Endometrium (tissue), 2 donors: ENCODE data around the gene NOS3.

ENCODE experiments used
- FAIRE-seq: peaks from 2 replicates; lab custom pipeline; 2012; peaks lifted over from hg19 to GRCh38; lab: Jason Lieb, UNC
- donor health status: control.
- donor health status: control.

NOS3 gene

DNA sequence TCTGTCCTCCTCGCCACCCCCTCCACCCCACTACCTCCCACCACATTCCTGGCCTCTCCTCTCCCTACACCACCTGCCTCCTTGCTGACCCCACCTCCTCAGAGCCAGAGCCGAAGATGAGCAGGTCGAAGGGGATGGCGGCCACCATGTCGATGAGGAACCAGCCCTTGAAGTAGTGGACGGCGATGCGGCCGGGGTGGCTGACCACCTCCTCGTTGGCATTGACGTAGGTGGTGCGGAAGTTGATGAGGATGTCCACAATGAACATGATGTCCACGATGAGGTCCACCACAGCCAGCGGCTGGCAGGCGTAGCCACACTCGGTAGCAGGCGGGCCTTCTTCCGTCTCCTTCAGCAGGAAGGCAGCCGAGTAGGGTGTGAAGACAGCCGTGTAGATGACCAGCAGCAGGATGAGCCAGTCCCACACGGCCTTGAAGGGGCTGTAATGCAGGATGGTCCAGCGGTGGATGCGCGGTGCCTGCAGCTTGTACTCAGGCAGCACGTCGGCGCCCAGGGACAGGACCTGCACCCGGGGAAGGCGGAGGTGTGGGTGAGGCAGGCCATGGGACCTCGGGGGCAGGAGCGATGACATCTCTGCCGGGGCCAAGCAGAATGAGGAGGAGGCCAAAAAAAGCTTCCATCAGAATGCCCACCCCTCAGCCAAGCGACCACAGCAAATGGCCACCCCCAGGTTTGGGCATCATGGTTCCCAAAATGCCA lies 38.3 kb upstream of the NOS3 start:
- no peak for FAIRE-seq

DNA sequence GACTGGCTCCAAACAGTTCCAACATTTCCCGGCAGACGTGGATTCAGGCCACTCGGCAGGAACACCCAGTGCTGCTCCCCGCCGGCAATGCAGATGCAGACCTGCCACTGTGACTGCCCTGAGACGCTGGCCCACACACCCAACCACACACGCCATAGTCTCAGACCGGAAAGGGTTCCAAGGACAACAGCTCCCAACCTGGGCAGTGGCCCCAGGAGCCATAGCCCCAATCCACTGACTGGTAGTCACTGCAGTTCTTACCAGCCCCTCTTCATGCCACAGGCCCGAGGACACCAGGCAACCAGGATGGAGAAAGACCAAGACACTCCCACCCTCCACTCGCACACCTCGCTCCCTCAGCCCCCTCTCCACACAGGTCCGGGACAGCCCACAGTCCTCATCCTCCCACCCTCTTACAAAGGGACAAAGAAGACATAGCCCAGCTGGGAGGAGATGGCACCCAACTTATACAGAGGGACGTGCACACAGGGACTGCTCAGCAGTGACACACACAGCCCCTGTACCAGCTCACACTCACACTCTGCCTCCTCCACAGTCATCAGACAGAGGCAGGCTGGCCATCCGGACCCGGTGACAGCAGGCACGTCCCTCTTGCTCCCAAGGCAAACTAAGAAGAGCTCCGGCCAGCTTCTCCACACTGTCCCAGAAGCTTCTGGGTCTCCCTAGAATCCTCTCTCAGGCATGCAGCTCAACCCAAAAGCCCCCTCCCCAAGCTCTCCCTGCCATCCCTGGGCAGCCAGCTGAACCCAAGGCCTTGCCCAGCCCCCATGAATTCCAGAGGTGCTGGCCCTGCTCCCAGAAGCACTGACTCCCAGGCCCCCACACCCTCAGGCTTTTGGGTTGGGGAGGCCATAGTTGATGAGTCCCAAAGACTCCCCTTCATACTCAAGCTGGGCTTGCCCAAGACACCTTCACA lies 37.5 kb upstream of the NOS3 start:
- no peak for FAIRE-seq

DNA sequence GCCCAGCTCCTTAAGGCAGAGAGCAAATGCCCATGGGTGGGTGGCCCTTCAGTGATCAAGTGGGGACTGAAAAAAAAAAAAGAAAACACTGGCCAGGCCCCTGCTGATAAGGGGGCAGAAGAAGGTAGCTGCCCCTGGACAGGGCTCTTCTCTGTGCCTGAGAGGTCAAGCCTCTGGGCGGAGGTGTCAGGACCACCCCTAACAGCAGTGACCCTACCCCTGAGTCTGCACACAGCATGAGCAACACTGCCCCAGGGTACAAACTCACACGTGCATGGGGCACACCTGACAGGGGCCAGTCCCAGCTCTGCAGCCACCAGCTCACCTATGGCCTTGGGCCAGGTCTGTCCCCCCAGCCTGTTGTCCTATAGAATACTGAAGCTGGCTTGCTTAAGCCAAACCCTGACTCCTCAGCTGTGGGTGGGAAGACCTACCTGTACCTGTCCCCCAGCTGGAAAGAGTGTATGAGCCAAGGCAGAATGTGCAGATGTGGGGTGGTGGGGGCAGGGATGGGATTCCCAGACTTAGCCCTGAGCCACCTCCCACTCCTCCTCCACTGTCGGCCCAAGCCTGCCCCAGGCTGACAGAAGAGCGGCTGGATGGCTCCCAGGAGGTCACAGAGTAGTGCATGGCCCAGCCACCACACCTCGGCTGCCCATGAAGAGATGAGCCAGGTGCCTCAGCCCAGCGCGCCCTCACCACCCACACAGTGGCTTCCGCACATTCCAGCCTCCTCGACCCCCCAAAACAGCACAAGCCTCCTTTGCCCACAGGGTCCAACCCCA lies 36.4 kb upstream of the NOS3 start:
- no peak for FAIRE-seq

DNA sequence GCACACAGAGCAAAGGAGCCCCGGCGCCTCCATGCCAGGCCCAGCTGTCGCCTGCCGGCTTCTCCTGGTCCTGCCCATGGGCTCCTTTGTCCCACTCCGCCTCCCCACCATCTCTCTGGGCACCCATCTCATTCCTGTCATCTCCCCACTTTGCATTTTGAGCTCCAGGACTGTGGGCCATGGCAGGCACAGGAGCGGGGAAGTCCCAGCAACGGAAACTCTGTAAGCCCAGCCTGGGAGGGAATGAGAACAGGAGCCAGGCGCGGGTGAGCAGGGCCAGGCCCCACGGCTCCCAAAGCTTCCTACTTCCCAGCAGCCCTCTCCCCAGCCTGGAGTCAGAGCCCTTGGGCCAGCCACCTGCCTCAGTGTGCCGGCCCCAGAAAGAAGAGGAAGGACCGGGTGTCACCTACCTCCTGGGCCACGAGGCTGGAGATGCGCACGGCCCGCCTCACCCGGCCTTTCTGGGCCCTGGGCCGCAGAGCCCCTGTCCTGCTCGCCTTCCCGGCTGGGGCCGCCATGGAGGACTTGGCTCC lies 35.8 kb upstream of the NOS3 start:
- FAIRE-seq, result no peak

DNA sequence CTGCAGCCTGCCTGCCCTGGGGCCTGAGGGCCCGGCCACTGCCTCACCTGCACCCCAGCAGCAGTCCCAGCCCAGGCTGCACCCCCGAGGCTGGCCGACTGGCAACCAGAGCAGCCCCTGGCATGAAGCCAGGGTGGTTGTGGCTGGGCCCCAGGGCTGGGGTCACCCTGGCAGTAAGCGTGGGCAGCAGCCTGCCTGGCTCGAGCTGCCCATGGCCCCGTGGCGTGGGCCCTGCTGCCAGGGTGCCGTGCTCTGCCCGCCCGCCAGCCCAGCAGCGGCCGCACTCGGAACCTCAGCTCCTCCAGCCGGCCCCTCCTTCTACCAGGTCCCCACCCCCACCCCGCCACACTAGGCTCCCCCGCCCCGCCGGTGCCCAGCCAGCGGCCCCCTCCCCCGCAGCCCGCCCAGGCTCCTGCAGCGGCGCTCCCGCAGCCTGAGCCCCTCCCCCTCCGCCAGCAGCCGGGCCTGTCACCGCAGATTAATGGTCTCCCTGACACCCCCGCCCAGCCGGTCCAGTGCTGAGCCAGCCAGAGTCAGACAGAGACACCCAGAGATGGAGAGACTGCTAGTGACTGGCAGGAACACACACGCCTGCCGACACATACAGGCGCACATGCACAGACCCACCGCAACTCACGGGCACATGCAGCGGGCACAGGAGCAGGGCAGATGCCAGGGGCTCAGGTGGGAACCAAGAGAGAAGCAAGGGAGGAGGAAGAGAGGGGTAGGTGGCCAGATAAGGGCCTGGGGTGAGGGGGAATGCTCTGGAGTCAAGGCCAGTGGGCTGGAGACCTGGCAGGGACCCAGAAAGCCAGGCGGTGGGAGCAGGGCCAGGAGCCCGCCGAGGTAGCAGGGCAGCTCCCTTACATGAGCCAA lies 35.1 kb upstream of the NOS3 start:
- no peak for FAIRE-seq

DNA sequence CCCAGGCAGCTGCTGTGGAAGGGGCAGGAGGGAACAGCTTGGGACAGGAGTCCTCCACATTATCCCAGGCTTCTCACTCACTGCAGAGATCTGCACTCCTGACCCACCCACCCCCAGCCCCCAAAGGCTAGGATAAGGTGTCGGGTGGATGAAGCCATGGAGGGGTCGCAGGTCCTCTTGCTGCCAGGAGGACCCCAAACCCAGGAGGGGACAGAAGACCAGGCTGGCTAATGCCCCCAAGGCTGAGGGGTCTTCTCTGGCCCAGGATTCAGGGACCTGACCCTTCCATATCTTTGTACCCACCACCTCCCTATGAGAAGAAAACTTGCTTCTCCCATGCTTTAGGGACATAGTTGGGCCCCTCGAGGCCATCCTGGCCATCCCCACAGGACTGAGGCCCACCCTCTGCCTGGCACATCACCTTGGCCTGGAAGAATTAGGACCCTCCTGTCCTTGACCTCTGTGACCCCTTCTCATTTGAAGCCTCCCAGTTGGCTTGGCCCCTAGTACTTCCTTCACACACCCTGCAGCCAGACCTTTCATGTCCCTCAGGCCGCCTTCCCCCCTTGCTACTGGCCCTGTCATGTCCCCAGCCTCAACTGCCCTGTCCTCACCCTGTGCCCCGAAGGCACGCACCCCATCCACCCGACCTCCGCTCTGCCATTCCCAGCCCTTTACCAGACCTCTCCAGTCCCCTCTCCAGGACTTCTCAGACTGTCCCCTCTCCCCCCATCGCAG lies 34.3 kb upstream of the NOS3 start:
- FAIRE-seq, result no peak

DNA sequence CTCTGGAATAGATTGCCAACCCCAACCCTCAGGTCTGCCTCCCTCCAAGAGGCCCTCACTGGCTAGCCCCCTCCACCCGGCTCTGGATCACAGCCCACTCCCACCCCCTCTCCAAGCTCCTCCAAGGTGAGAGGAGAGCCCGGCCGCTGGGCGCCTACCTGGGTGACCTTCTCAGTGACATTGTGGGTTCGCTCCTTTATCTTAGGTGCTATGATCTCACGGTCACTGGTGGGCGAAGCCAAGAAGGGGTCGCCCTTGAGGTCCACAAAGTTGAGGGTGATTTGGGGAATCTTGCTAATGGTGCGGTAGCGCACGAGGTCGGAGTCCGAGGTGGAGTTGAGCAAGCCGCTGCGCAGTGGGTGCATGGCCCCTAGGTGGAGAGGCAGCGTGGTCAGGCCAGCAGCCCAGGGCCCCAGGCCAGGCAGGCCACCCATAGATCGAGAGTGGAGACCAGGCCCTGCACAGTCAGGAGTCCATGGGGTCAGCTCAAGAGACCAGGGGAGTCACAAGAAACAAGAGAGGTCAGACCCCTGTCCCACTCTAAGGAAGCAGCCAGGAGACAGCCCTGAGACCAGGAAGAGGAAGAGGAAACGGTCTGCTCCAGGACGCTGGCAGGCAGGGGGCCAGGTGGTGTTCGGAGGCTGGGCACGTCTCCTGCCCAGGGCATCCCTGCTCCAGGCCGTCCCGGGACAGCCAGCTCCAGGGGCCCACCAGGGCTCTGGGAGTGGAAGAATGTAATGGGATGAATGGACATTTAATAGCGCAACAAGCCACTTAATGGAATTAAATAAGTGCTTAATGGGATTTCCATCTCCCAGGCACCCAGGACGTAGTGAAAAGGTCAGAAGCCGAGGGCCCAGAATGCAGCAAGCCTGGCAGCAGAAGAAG lies 33.4 kb upstream of the NOS3 start:
- FAIRE-seq, result no peak

DNA sequence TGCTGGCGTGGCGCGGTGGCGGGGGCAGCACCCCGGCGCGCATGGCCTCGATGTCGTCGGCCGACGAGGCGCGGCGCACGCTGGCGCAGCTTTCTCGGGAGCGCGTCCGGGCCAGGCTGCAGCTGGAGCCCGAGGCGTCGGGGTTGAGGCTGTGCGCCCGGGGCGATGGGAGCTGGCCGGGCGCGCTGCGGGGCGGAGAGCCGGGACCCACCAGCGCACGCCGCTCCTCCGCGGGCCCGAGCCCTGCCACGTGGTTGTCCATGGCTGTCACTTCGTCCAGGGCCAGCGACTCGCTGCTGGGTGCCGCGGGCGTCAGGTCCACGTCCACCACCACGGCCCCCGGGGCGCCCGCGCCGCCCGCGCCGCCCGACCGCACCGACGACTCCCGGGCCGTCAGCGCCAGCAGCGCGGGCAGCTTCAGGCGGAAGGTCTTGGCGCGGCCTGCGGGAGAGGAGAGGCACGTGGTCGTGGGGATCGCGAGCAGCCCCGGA lies 32.7 kb upstream of the NOS3 start:
- no peak for FAIRE-seq

DNA sequence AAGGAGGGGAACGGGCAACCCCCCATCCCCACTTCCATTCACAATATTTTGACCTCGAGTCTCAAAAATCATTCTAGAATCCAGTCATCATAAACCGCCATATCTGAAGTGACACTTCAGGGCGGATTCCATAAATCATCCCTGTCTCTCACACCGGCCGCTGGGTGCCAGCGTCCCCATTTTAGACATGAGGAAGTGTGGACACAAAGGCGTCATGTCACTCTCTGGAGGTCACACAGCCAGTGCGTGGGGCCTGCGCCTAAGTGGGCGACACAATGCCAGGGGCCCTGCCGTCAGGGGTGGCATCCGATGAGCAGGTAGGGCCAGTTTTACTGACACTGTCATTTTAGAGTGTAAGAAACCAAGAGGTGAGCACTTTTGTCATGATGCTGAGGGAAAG lies 32.2 kb upstream of the NOS3 start:
- no peak for FAIRE-seq

DNA sequence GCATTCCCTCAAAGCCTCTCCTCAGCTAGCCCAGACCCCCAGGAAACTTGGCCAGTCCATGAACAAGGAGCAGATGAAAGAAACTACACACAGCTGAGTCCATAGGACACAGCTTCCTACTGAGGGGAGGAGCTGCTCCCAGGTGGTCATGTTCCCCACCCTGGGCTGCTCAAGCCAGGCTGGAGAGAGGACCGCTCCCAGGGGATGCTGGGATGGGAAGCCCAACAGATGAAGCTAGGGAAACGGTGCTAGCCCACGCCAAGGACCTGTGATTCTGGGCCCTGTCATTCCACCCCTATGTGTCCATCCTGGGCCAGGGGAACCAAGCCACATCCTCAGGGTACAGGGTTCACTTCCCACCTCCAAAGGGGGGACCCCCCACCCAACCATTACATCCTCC lies 31.7 kb upstream of the NOS3 start:
- FAIRE-seq, result no peak

DNA sequence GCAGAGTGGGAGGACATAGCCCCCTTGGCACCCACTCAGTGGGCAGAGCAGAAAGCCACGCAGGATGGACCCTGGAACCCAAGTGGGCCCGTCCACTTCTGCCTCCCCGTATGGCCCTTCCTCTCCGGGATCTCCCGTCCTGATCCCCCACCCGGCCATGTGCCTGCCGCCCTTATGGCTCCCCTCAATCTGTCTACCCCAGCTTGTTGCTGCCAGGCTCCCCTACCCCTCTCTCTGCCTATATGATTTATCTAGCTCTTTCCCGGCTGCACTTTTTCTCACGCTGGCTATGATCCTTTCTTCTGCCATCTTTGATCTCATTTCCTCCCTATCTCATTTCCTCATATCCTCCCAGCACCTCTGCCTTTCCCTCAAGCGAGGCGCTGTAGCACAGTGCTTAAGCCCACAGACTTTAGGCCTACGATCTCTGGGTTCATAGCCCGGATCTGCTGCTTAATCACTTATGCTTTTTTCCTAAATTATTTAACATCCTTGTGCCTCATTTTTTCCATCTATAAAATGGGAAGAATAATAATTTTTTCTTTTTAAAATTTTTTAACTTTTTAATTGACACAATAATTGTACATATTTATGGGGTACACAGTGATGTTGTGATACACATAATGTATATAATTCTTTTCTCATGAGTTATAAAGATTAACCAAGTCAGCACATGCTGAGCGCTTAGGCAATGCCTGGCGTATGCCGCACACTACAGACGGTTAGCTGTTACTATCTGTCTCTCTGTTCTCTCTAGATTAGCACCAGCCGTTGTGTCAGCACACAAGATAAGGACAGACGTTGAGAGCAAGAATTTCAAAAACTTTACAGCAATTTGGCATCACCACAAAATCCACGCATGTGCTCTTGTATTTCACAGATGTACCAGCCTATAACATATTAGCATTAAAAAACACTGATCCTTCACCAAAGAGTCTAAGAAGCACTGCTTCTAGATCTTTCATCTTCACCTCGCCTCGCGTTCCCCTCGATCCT lies 30.8 kb upstream of the NOS3 start:
- no peak for FAIRE-seq

DNA sequence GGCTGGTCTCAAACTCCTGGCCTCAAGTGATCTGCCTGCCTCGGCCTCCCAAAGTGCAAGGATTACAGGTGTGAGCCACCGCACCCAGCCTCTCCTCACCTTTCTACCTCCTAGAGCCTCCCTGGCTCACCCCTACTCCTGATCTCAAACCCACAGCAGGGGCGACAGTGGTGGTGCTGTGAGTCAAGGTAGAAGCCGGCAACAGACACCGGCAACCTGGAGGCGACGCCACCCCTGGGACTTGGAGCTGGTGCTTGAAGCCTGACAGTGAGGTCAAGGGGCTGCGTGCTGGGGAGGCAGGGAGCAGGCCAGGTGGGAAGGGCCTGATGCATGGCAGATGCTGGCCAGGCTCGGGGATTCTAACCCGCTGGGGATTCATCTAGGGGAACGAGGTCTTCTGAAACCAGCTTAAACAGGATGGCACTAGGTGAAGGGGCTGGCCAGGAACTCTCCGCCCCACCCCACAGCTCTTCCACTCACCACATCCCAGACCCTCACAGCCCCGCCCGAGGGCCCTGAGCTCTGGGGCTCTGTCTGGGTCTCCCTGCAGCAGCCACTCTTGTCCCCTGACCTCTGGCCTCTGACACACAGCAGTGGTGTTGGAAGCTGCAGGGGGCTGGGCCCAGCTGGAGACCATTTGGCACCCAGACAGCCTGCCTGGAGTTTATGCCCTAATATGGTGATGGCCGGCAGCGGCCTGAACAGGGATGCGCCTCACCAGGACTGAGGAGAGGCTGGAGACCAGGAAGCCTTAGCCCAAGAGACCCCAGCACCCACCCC lies 29.1 kb upstream of the NOS3 start:
- FAIRE-seq, result no peak

DNA sequence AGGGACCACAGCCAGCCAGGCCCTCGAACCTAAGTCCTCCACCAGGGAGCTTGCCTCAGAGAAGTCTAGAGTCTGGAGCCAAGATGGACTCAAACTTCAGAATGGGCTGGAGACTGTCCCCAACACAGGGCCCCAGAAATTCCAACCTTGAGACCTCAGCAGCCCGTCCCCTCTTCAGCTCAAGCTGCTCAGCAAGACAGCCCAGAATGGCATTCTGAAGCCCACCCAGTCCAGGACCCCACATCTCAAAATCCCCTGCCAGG lies 28.6 kb upstream of the NOS3 start:
- no peak for FAIRE-seq

DNA sequence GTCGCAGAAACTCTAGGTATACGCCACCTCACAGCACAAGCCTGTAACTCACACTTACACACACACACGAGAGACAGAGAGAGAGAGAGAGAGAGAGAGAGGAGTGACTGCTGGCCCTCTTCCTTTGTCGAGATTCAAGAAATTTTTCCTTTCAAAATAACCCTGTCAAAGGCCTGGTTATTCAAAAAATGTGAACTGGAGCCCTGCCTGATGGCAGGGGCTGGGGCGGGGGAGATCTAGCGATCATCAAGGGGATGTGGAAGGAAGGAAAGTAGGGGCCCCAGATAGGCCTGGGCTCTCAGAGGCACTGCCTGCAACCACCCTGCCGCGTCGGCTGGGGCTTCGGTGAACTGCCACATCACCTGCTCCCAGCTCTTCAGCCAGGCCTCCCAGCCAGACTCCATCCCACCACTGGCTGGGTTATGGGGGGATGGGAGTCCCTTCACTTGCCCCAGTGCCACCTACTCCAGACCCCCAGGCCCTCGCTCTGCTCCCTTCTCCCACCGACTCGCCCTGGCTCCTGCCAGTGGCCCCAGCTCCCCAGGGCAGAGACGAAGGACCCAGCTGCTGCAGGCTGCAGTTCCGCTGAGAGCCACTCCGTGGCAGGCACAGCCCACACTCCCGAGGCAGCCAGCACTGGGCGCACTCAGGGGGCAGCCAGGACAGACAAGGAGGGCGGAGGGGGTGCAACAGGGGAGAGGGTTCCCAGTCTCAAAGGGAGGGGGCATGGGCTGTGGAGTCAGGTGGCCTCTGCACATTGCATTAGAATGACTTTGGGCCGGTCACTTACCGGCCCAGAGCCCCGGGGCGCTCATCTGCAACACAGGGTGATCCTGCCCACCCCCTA lies 28.0 kb upstream of the NOS3 start:
- no peak for FAIRE-seq

DNA sequence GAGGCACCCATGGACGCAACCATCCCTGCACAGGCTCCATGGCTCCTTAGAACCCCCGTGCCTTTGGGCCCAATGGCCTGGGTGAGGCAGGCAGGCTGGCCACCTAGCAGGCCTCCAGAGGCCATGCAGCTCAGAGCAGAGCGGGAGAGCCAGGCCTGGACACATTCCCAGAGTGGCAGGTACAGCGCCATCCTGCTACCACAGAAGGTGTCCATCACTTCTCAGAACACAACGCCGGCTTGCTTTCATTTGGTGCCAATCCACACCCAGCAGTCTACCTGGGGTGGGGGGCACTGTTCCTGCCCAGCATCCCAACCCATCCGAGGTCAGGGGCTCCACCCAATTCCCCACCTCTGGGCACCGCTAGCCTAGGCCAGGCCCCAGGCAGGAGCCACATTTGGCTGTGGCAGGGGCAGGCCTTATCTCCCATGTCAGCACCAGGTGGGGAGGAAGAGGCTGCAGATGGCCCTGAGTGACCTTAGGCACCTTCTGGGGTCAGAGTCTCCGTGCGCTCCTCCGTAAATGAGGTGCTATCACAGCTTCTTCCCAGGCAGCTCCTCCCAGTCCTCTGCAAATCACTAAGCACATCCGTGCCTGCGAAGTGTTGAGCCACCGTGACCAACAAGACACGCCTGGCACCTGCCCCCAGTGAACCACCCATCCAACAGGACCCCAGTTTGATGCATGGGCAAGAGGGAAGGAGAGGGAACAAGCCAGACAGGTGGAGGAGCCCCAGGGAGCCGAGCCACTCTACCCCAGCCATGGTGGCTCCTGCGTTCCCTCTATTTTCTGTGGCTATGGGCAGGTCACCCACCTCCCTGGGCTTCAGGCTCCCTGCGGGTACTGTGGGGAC lies 26.9 kb upstream of the NOS3 start:
- FAIRE-seq, result no peak

DNA sequence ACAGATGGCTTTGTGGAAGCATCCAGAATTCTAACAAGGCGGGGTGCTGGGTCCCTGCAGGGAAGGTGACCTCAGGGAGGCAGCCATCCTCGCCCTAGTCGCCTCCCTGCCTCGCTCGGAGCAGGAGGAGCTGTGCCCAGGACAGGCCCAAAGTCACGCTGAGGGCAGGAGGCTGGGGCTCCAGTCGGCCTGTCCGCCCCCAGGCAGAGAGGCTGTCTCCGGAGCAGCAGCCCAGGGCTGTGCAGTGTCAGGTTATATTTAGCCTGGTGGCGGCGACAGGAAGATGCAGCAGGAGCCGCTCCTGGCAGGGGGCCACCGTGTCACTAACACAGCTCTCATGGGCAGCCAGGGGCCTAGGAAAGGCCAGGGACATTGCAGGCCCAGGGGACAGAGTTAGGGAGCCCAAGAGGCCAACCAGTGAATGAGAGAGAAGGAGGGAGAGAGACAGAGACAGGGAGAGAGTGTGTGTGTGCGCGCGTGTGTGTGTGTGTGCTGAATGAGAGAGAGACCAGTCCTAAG lies 26.2 kb upstream of the NOS3 start:
- FAIRE-seq, result no peak
